ENCODE results near the gene GALNT9. TPM values are rescaled to one million over a fixed set of nuclear protein-coding genes. Genes with fewer than 3 reads are reported as not detected.

The GALNT9 gene
- total and polyA plus RNA-seq, 2 donors (not counting 1 experiment from before 2014, with no cell fraction given), result 0.10 to 2.8 TPM

- no peak for DNase-seq (ENCODE audit: low read depth in 2 of 2)
- H3K4me3 ChIP-seq (replicated peaks in 1 of 4; ENCODE audit: control extremely low read depth in 1 of 4, insufficient read depth in 1 of 4, low read depth in 3 of 4, low read length in 4 of 4), result no peak overlapping the region
- H3K4me1 ChIP-seq (ENCODE audit: control insufficient read depth, extremely low read depth, insufficient read depth, low read length), result no peaks in the 10 kb centered on the region
Measured at GRCh38 chr12:132363661-132364347, 34.4 kb upstream of the GALNT9 start.

GRCh38 chr12:132362996-132363660, 33.7 kb upstream of the GALNT9 start:
- Histone ChIP-seq H2AFZ (ENCODE audit: low read length) (no peak overlapping the region), H3K36me3 (ENCODE audit: control insufficient read depth, insufficient read depth, low read length) (no peaks in the 10 kb centered on the region), H3K27me3 (ENCODE audit: control insufficient read depth, insufficient read depth, low read length) (no peaks in the 10 kb centered on the region), H3K4me3 (replicated peaks in 1 of 4; ENCODE audit: control extremely low read depth in 1 of 4, insufficient read depth in 1 of 4, low read depth in 3 of 4, low read length in 4 of 4) (no peak overlapping the region), H3K79me2 (ENCODE audit: control insufficient read depth, insufficient read depth, low read length) (no peaks in the 10 kb centered on the region), H3K4me1 (ENCODE audit: control insufficient read depth, extremely low read depth, insufficient read depth, low read length) (no peaks in the 10 kb centered on the region), H4K20me1 (ENCODE audit: control insufficient read depth, extremely low read depth, insufficient read depth, low read length) (no peaks in the 10 kb centered on the region), H3K9ac (ENCODE audit: insufficient read depth, low read length) (no peak overlapping the region), H3K27ac (ENCODE audit: insufficient read depth, low read length) (no peak overlapping the region), H3K4me2 (ENCODE audit: extremely low read depth, insufficient read depth, low read length) (no peak overlapping the region), H3K9me3 (ENCODE audit: control insufficient read depth, insufficient read depth, low read depth, low read length) (no peaks in the 10 kb centered on the region)
- no peak for TF ChIP-seq CTCF (conservative IDR thresholded peaks at IDR 0.05 in 1 of 2, IDR thresholded peaks at IDR 0.05 in 1 of 2; ENCODE audit: low read depth in 1 of 2, low read length in 2 of 2)
- TF ChIP-seq EZH2 (IDR thresholded peaks at IDR 0.05; ENCODE audit: low read length, missing control alignments), result no peak
- no peak for DNase-seq (ENCODE audit: low read depth in 2 of 2)

More at GRCh38 chr12:132363661-132364347, 34.4 kb upstream of the GALNT9 start:
- Histone ChIP-seq H3K79me2 (ENCODE audit: control insufficient read depth, insufficient read depth, low read length) (no peaks in the 10 kb centered on the region), H3K9ac (ENCODE audit: insufficient read depth, low read length) (no peak overlapping the region), H3K36me3 (ENCODE audit: control insufficient read depth, insufficient read depth, low read length) (no peaks in the 10 kb centered on the region), H3K27me3 (ENCODE audit: control insufficient read depth, insufficient read depth, low read length) (no peaks in the 10 kb centered on the region), H3K9me3 (ENCODE audit: control insufficient read depth, insufficient read depth, low read depth, low read length) (no peaks in the 10 kb centered on the region), H3K27ac (ENCODE audit: insufficient read depth, low read length) (no peak overlapping the region), H4K20me1 (ENCODE audit: control insufficient read depth, extremely low read depth, insufficient read depth, low read length) (no peaks in the 10 kb centered on the region), H2AFZ (ENCODE audit: low read length) (no peak overlapping the region), H3K4me2 (ENCODE audit: extremely low read depth, insufficient read depth, low read length) (no peak overlapping the region)
- TF ChIP-seq EZH2 (IDR thresholded peaks at IDR 0.05; ENCODE audit: low read length, missing control alignments) (no peak), CTCF (conservative IDR thresholded peaks at IDR 0.05 in 1 of 2, IDR thresholded peaks at IDR 0.05 in 1 of 2; ENCODE audit: low read depth in 1 of 2, low read length in 2 of 2) (no peak)

- no peak for DNase-seq (ENCODE audit: low read depth in 2 of 2)
- Histone ChIP-seq H3K9ac (ENCODE audit: insufficient read depth, low read length) (no peak overlapping the region), H3K4me1 (ENCODE audit: control insufficient read depth, extremely low read depth, insufficient read depth, low read length) (no peaks in the 10 kb centered on the region), H3K27me3 (ENCODE audit: control insufficient read depth, insufficient read depth, low read length) (no peaks in the 10 kb centered on the region), H3K36me3 (ENCODE audit: control insufficient read depth, insufficient read depth, low read length) (no peaks in the 10 kb centered on the region), H3K27ac (ENCODE audit: insufficient read depth, low read length) (no peak overlapping the region), H4K20me1 (ENCODE audit: control insufficient read depth, extremely low read depth, insufficient read depth, low read length) (no peaks in the 10 kb centered on the region), H3K9me3 (ENCODE audit: control insufficient read depth, insufficient read depth, low read depth, low read length) (no peaks in the 10 kb centered on the region), H3K79me2 (ENCODE audit: control insufficient read depth, insufficient read depth, low read length) (no peaks in the 10 kb centered on the region), H2AFZ (ENCODE audit: low read length) (no peak overlapping the region), H3K4me2 (ENCODE audit: extremely low read depth, insufficient read depth, low read length) (no peak overlapping the region), H3K4me3 (replicated peaks in 1 of 4; ENCODE audit: control extremely low read depth in 1 of 4, insufficient read depth in 1 of 4, low read depth in 3 of 4, low read length in 4 of 4) (no peak overlapping the region)
- TF ChIP-seq CTCF (conservative IDR thresholded peaks at IDR 0.05 in 1 of 2, IDR thresholded peaks at IDR 0.05 in 1 of 2; ENCODE audit: low read depth in 1 of 2, low read length in 2 of 2) (no peak), EZH2 (IDR thresholded peaks at IDR 0.05; ENCODE audit: low read length, missing control alignments) (no peak)
Measured at GRCh38 chr12:132360906-132361777, 31.8 kb upstream of the GALNT9 start.
